AG04449 (cell line): ENCODE measurements around the gene MXRA7.
"Not testable (repeated sequence)": the region's sequence is repeated elsewhere in the genome, so short reads cannot be mapped to it uniquely, and the experiment has no call there.

Experiments used
- CTCF ChIA-PET: fragments of 350-600 bp; formaldehyde crosslinking; extraction: SDS; loops from one replicate; lab custom pipeline; 2021; ENCODE audit warnings: antibody characterized with exemption; lab: Yijun Ruan, JAX
- POLR2A ChIA-PET: fragments of 400-600, 350-600 bp; formaldehyde crosslinking; extraction: SDS; loops from one replicate; lab custom pipeline; 2020; ENCODE audit warnings: antibody characterized with exemption, inconsistent platforms; lab: Yijun Ruan, JAX
- DNase-seq: peaks from one replicate; pipeline ENCODE4 v3.0.0-alpha.2; 2010; ENCODE audit warnings: low read depth, low spot score
- H3K4me3 ChIP-seq: 2 replicates; pipeline ENCODE4 v1.5.1; 2011; ENCODE audit warnings: low read depth, mild to moderate bottlenecking, control low read depth, low read length
- CTCF ChIP-seq: IDR thresholded peaks from one replicate; pipeline ENCODE4 v1.5.1; 2011; ENCODE audit warnings: mild to moderate bottlenecking, moderate library complexity, low read length, control low read depth, inconsistent platforms; ENCODE audit not compliant: insufficient read depth; ENCODE audit errors: missing control alignments

Gene MXRA7

GRCh38 chr17:76752006-76752405 lies 41.2 kb upstream of the MXRA7 start:
- ChIA-PET POLR2A (no interaction called here), CTCF (interaction anchor here (1.7 kb wide), 1 partner anchor 37 kb away, joined by 3 read pairs; no protein-coding TSS in a partner anchor)
- H3K4me3 ChIP-seq: no peak overlapping the region
- DNase-seq: no peak
- no peak for TF ChIP-seq CTCF

- TF ChIP-seq CTCF: no peak
- no peak for DNase-seq
- ChIA-PET CTCF (no interaction called here), POLR2A (no interaction called here)
- no peak overlapping the region for H3K4me3 ChIP-seq
Observed at GRCh38 chr17:76751416-76751993, 40.7 kb upstream of the MXRA7 start.

GRCh38 chr17:76748657-76749056 lies 37.9 kb upstream of the MXRA7 start:
- ChIA-PET POLR2A (no interaction called here), CTCF (interaction anchor here (1.1 kb wide), 1 partner anchor 10 kb away, joined by 4 read pairs; no protein-coding TSS in a partner anchor)
- no peak for TF ChIP-seq CTCF
- no peak overlapping the region for H3K4me3 ChIP-seq
- no peak for DNase-seq

GRCh38 chr17:76747716-76748363 lies 37.1 kb upstream of the MXRA7 start:
- TF ChIP-seq CTCF: no peak
- ChIA-PET POLR2A (no interaction called here), CTCF (interaction anchor here (0.6 to 1.1 kb wide), 2 partner anchors 9 kb away, joined by 3 to 4 read pairs; no protein-coding TSS in a partner anchor)
- no peak overlapping the region for H3K4me3 ChIP-seq
- DNase-seq: no peak

GRCh38 chr17:76745785-76746184 lies 35.0 kb upstream of the MXRA7 start:
- POLR2A ChIA-PET: interaction anchor here (1.0 kb wide), 1 partner anchor 27 kb away, joined by 3 read pairs; no protein-coding TSS in a partner anchor
- not testable (repeated sequence) for H3K4me3 ChIP-seq, DNase-seq
- CTCF ChIA-PET: interaction anchor here (0.9 to 1.5 kb wide), 3 partner anchors 31 to 343 kb away, joined by 3 read pairs; no protein-coding TSS in a partner anchor

- no peak overlapping the region for H3K4me3 ChIP-seq
- ChIA-PET POLR2A (no interaction called here), CTCF (no interaction called here)
- DNase-seq: no peak
- no peak for TF ChIP-seq CTCF
Observed at GRCh38 chr17:76744747-76745146, 34.0 kb upstream of the MXRA7 start.
